ENCODE data around the gene IP6K2. TPM values are rescaled to one million over a fixed set of nuclear protein-coding genes. Genes with fewer than 3 reads are reported as not detected.

The IP6K2 gene
- total RNA-seq, 4 donors from 2014 or later = 16.9 to 31.8 (median 22.0) TPM

DNA sequence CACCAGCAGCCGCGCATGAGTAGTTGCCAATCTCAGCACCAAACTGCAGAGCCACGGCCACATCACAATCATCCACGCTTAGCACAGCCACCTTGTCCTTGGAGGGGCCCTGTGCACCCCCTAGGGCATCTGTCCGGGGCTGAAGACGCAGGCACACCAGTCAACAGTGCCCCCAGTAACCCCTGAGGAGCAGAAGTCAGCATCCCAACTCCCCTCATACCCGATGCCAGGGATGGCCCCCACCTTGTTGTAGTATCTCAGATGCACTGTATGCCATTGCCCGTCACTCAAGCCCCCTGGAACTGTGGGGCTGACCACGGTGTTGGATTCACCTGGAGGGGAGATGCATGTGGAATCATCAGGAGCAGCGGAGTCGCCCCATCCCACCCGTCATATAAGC, 62.0 kb downstream of the IP6K2 start:
- ATAC-seq (no peak), DNase-seq (no peak)
- Histone ChIP-seq H3K27me3 (peaks cover 0 to under 1% (median 0%) of the 10 kb centered on the region in 3 donors), H3K9me3 (no peaks in the 10 kb centered on the region), H3K4me1 (peaks cover 0 to 11% of the 10 kb centered on the region in 2 donors), H3K27ac (no peak overlapping the region), H3K36me3 (no peaks in the 10 kb centered on the region), H3K4me3 (no peak overlapping the region)
- intact Hi-C loops (cut with DNase I; ENCODE audit: low total_unique reads) = no loop called here
- no peak for TF ChIP-seq POLR2A (IDR thresholded peaks at IDR 0.05)
- TF ChIP-seq, protein P1, sequence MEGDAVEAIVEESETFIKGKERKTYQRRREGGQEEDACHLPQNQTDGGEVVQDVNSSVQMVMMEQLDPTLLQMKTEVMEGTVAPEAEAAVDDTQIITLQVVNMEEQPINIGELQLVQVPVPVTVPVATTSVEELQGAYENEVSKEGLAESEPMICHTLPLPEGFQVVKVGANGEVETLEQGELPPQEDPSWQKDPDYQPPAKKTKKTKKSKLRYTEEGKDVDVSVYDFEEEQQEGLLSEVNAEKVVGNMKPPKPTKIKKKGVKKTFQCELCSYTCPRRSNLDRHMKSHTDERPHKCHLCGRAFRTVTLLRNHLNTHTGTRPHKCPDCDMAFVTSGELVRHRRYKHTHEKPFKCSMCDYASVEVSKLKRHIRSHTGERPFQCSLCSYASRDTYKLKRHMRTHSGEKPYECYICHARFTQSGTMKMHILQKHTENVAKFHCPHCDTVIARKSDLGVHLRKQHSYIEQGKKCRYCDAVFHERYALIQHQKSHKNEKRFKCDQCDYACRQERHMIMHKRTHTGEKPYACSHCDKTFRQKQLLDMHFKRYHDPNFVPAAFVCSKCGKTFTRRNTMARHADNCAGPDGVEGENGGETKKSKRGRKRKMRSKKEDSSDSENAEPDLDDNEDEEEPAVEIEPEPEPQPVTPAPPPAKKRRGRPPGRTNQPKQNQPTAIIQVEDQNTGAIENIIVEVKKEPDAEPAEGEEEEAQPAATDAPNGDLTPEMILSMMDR (IDR thresholded peaks at IDR 0.05 in 4 of 5, conservative IDR thresholded peaks at IDR 0.05 in 1 of 5) = no peak
- in situ Hi-C loops (cut with MboI; ENCODE audit: low sequenced_read_pairs in 4 of 4) = no loop called here

- intact Hi-C loops (cut with DNase I; ENCODE audit: low total_unique reads) (no loop called here), in situ Hi-C loops (cut with MboI; ENCODE audit: low sequenced_read_pairs in 4 of 4) (no loop called here)
- DNase-seq (no peak), ATAC-seq (no peak)
- H3K27me3 ChIP-seq = no peaks in the 10 kb centered on the region
- TF ChIP-seq, protein P1 (IDR thresholded peaks at IDR 0.05 in 4 of 5, conservative IDR thresholded peaks at IDR 0.05 in 1 of 5) = no peak
- TF ChIP-seq POLR2A (IDR thresholded peaks at IDR 0.05) = no peak
- H3K36me3 ChIP-seq = no peaks in the 10 kb centered on the region
- H3K4me1 ChIP-seq = peaks cover 0 to 11% of the 10 kb centered on the region in 2 donors
- H3K4me3 ChIP-seq = no peak overlapping the region
- H3K27ac ChIP-seq = no peak overlapping the region
- no peaks in the 10 kb centered on the region for H3K9me3 ChIP-seq
These were observed 63.9 kb downstream of the IP6K2 start for GRCh38 chr3:48652923-48653715.

DNA sequence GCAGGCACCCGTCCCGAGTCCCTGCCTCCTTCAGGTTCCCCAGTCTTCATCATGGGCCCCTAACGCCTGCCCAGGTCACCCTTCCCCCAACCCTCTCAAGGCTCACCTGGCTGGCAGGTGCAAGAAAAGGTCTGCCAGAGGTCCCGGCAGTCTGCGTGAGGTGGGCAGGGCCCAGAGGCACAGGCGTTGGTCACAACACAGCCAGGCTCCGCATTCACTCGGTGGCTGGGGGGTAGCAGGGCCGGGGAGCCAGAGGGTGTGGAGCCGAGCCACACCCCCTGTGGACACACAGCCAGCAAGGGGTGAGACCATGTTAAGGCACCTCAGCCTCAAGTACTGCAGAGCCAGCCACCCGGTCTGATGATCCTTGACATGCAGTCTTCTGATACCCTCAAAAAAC, 65.2 kb downstream of the IP6K2 start:
- H3K4me3 ChIP-seq = no peak overlapping the region
- no peaks in the 10 kb centered on the region for H3K27me3 ChIP-seq
- no peak for TF ChIP-seq POLR2A (IDR thresholded peaks at IDR 0.05)
- TF ChIP-seq, protein P1 (IDR thresholded peaks at IDR 0.05 in 4 of 5, conservative IDR thresholded peaks at IDR 0.05 in 1 of 5) = no peak
- no peaks in the 10 kb centered on the region for H3K36me3 ChIP-seq
- intact Hi-C loops (cut with DNase I; ENCODE audit: low total_unique reads) = no loop called here
- H3K9me3 ChIP-seq = no peaks in the 10 kb centered on the region
- H3K27ac ChIP-seq = no peak overlapping the region
- no peak for ATAC-seq
- in situ Hi-C loops (cut with MboI; ENCODE audit: low sequenced_read_pairs in 4 of 4) = no loop called here
- peaks cover 0 to 8% of the 10 kb centered on the region in 2 donors for H3K4me1 ChIP-seq
- no peak for DNase-seq

DNA sequence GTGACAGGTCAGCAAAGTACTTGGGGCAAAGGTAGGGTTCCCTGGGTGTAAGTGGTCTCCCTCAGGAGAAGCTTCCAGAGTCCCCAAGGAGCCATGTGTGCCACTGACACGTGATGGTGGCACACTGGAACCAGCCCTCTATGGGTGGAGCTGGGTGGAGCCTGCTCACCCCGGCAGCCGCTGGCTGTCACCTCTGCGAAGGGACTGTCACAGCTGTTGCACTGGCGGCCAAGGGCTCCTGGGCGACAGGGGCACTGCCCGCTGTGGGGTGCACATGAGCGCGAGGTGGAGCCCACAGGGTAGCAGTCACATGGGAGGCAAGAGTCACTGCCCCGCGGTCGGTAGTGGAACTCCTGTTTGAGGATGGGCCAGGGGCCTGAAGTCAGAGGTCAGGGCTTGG, 66.3 kb downstream of the IP6K2 start:
- in situ Hi-C loops (cut with MboI; ENCODE audit: low sequenced_read_pairs in 4 of 4) = no loop called here
- intact Hi-C loops (cut with DNase I; ENCODE audit: low total_unique reads) = no loop called here

More for the DNA sequence above, 66.3 kb downstream of the IP6K2 start:
- Histone ChIP-seq H3K36me3 (no peaks in the 10 kb centered on the region), H3K27ac (no peak overlapping the region), H3K4me3 (no peak overlapping the region), H3K9me3 (no peaks in the 10 kb centered on the region), H3K27me3 (no peaks in the 10 kb centered on the region), H3K4me1 (peaks cover 0 to 3% of the 10 kb centered on the region in 2 donors)
- ATAC-seq (no peak), DNase-seq (no peak)
- no peak for TF ChIP-seq POLR2A (IDR thresholded peaks at IDR 0.05)
- TF ChIP-seq, protein P1 (IDR thresholded peaks at IDR 0.05 in 4 of 5, conservative IDR thresholded peaks at IDR 0.05 in 1 of 5) = no peak
